ENCODE results near the gene LAD1.
A peak's percentile ranks its signal among the peaks of the same experiment; 100 is the strongest.

The LAD1 gene

GRCh38 chr1:201375169-201375568 lies 24.0 kb downstream of the LAD1 start:
- Mint-ChIP-seq H3K27ac (no peak overlapping the region), H3K36me3 (no peaks in the 10 kb centered on the region), H3K27me3 (peaks cover 8 to 27% of the 10 kb centered on the region in 2 donors), H3K4me3 (no peak overlapping the region), H3K9me3 (no peaks in the 10 kb centered on the region), H3K4me1 (no peaks in the 10 kb centered on the region)
- DNase-seq (no peak), ATAC-seq (replicated peaks) (no peak)

DNA sequence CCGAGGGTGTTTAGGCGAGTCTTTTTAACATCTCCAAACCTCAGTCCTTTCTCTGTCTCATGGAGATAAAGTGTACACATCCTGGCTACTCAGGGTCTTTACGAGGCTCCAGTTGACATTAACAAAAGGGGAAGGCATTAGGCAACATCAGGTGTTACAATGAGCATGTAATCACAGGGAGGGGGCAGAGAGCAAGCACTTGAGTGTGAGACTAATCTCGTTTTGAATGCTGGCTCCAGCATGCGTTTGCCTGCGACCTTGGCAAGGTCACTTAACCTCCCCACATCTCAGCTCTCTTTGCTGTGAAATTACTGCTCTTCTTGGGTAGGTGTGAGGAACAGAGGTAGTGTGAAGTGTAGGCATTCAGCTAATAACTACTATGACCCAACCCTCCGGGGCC lies 24.8 kb downstream of the LAD1 start:
- Mint-ChIP-seq H3K36me3 (no peaks in the 10 kb centered on the region), H3K4me3 (no peak overlapping the region), H3K27me3 (peaks cover 10 to 30% of the 10 kb centered on the region in 2 donors), H3K9me3 (no peaks in the 10 kb centered on the region), H3K4me1 (no peaks in the 10 kb centered on the region), H3K27ac (no peak overlapping the region)
- DNase-seq = no peak
- ATAC-seq (replicated peaks) = no peak

GRCh38 chr1:201371792-201372191 lies 27.3 kb downstream of the LAD1 start:
- no peak for DNase-seq
- no peaks in the 10 kb centered on the region for H3K9me3 Mint-ChIP-seq
- no peak for ATAC-seq (replicated peaks)
- H3K27me3 Mint-ChIP-seq = peaks cover 21 to 45% of the 10 kb centered on the region in 2 donors
- no peak overlapping the region for H3K27ac Mint-ChIP-seq
- no peak overlapping the region for H3K4me3 Mint-ChIP-seq
- no peaks in the 10 kb centered on the region for H3K36me3 Mint-ChIP-seq
- H3K4me1 Mint-ChIP-seq = no peaks in the 10 kb centered on the region

DNA sequence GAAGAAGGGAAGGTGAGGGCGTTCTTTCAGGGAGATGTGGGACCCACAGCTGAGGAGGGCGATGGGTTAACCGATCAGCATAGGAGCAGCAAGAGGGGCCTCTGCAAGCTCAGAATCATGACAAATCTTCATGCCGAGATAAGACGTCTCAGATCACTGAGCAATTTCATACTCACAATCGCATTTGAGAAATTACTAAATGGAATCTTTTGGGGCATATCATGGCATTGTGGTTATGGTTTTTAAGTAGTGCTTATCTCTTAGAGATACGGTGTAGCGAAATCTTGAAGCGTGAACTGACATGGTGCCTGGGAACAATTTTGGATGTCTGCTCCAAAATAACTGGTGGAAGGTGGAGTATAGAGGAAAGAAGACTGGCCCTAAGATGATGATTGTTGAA lies 27.8 kb downstream of the LAD1 start:
- H3K4me1 Mint-ChIP-seq = no peaks in the 10 kb centered on the region
- H3K36me3 Mint-ChIP-seq = no peaks in the 10 kb centered on the region
- H3K9me3 Mint-ChIP-seq = no peaks in the 10 kb centered on the region
- ATAC-seq (replicated peaks) = no peak
- DNase-seq = no peak
- H3K27ac Mint-ChIP-seq = no peak overlapping the region
- peaks cover 21 to 45% of the 10 kb centered on the region in 2 donors for H3K27me3 Mint-ChIP-seq
- no peak overlapping the region for H3K4me3 Mint-ChIP-seq

GRCh38 chr1:201370500-201370899 lies 28.6 kb downstream of the LAD1 start:
- no peaks in the 10 kb centered on the region for H3K36me3 Mint-ChIP-seq
- H3K9me3 Mint-ChIP-seq = no peaks in the 10 kb centered on the region
- H3K27ac Mint-ChIP-seq = no peak overlapping the region
- ATAC-seq (replicated peaks) (no peak), DNase-seq (no peak)
- no peaks in the 10 kb centered on the region for H3K4me1 Mint-ChIP-seq
- H3K27me3 Mint-ChIP-seq = peaks cover 21 to 45% of the 10 kb centered on the region in 2 donors
- no peak overlapping the region for H3K4me3 Mint-ChIP-seq

GRCh38 chr1:201369209-201369608 lies 29.9 kb downstream of the LAD1 start:
- H3K27me3 Mint-ChIP-seq = peaks cover 21 to 39% of the 10 kb centered on the region in 2 donors
- DNase-seq (no peak), ATAC-seq (replicated peaks) (no peak)
- no peak overlapping the region for H3K27ac Mint-ChIP-seq
- no peaks in the 10 kb centered on the region for H3K36me3 Mint-ChIP-seq
- H3K9me3 Mint-ChIP-seq = no peaks in the 10 kb centered on the region
- no peaks in the 10 kb centered on the region for H3K4me1 Mint-ChIP-seq
- H3K4me3 Mint-ChIP-seq = no peak overlapping the region

DNA sequence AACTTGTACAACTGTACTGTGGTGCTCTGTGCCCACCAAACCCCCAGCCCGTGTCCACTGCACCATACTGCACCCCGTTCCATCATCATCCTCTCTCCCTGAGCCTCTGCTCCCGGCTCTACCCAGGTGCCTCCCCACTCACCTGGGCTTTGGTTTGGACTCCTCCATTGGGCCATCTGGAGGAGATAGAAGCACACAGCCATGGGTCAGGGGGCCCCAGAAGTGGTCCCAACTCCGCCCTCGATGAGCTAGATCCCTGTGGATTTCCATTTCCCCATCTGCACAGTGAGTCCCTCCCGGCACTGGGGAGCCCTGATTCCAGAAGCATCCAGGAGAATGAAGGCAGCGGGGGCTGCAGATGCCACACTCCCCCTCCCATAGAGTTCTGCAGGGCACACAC lies 32.4 kb downstream of the LAD1 start:
- no peaks in the 10 kb centered on the region for H3K4me1 Mint-ChIP-seq
- no peak overlapping the region for H3K27ac Mint-ChIP-seq
- H3K4me3 Mint-ChIP-seq = no peak overlapping the region
- DNase-seq (no peak), ATAC-seq (replicated peaks) (no peak)
- H3K27me3 Mint-ChIP-seq = peaks cover 27 to 41% of the 10 kb centered on the region in 2 donors
- H3K36me3 Mint-ChIP-seq = no peaks in the 10 kb centered on the region
- no peaks in the 10 kb centered on the region for H3K9me3 Mint-ChIP-seq

GRCh38 chr1:201365251-201365650 lies 33.9 kb downstream of the LAD1 start:
- Mint-ChIP-seq H3K27me3 (peaks cover 22 to 36% of the 10 kb centered on the region in 2 donors), H3K4me1 (no peaks in the 10 kb centered on the region), H3K4me3 (no peak overlapping the region), H3K27ac (no peak overlapping the region), H3K36me3 (no peaks in the 10 kb centered on the region), H3K9me3 (no peaks in the 10 kb centered on the region)
- ATAC-seq (replicated peaks) = no peak
- no peak for DNase-seq

GRCh38 chr1:201364808-201365105 lies 34.4 kb downstream of the LAD1 start:
- Mint-ChIP-seq H3K27ac (no peak overlapping the region), H3K4me1 (no peaks in the 10 kb centered on the region), H3K9me3 (no peaks in the 10 kb centered on the region), H3K27me3 (peaks cover 22 to 36% of the 10 kb centered on the region in 2 donors), H3K36me3 (no peaks in the 10 kb centered on the region), H3K4me3 (no peak overlapping the region)
- DNase-seq (no peak), ATAC-seq (replicated peaks) (no peak)

DNA sequence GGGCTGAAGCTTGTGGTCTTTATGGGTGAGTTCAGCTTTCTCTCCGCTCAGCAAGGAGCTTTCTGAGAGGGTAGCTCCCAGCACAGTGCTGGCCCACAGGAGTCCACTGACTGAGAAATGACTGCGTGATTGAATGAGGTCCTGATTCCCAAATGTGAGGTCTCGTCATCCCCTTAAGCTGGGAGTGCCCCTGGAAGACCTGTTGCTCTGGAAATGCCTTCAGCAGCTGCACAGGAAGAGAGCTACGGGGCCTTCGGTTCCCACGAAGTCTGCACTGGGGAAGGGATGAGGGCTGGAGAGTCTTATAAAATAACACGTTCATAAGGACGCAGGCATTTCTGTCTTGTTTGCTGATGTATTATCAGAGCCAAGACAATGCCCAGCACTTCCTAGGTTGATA lies 35.7 kb downstream of the LAD1 start:
- Mint-ChIP-seq H3K4me3 (no peak overlapping the region), H3K36me3 (no peaks in the 10 kb centered on the region), H3K9me3 (no peaks in the 10 kb centered on the region), H3K27me3 (peaks cover 18 to 26% of the 10 kb centered on the region in 2 donors), H3K27ac (peak overlapping the region; percentile 73), H3K4me1 (no peaks in the 10 kb centered on the region)
- ATAC-seq (replicated peaks) (no peak), DNase-seq (no peak)

- Mint-ChIP-seq H3K4me3 (no peak overlapping the region), H3K4me1 (no peaks in the 10 kb centered on the region)
- no peak for DNase-seq
These were observed 36.2 kb downstream of the LAD1 start for GRCh38 chr1:201362906-201363305.

GRCh38 chr1:201361652-201362504 lies 37.2 kb downstream of the LAD1 start:
- no peak overlapping the region for H3K4me3 Mint-ChIP-seq
- ATAC-seq (replicated peaks) = peak; percentile 54 to 64
- H3K9me3 Mint-ChIP-seq = no peaks in the 10 kb centered on the region
- no peaks in the 10 kb centered on the region for H3K36me3 Mint-ChIP-seq
- H3K27me3 Mint-ChIP-seq = peaks cover 17 to 22% of the 10 kb centered on the region in 2 donors
- peak; percentile 8 for DNase-seq
- no peaks in the 10 kb centered on the region for H3K4me1 Mint-ChIP-seq
- no peak overlapping the region for H3K27ac Mint-ChIP-seq

More at GRCh38 chr1:201362906-201363305, 36.2 kb downstream of the LAD1 start:
- Mint-ChIP-seq H3K9me3 (no peaks in the 10 kb centered on the region), H3K36me3 (no peaks in the 10 kb centered on the region), H3K27ac (no peak overlapping the region), H3K27me3 (peaks cover 17 to 24% of the 10 kb centered on the region in 2 donors)
- ATAC-seq (replicated peaks) = no peak

- Mint-ChIP-seq H3K27ac (no peak overlapping the region), H3K36me3 (no peaks in the 10 kb centered on the region), H3K9me3 (no peaks in the 10 kb centered on the region), H3K27me3 (peaks cover 17 to 22% of the 10 kb centered on the region in 2 donors), H3K4me1 (no peaks in the 10 kb centered on the region), H3K4me3 (no peak overlapping the region)
- DNase-seq = no peak
- ATAC-seq (replicated peaks) = no peak
These were observed 38.0 kb downstream of the LAD1 start for GRCh38 chr1:201360901-201361651.

DNA sequence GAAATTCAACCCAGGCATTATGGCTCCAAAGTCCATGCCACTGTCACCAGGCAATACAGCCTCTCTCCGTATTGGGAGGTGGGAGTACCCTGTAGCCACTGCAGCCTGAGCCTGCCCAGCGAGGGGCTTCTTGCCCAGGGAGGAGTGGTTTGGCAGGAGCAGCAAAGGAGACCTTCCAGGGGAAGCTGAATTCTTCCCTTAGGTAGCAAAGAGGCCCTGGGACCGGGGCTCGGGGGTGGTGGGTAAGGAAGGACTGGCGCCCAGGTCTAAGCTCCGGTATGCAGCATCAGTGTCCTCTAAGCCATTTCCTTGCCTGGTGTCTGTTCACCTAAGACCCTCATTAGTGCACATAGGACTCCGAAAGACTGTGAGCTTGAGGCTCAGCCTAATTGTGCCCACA lies 38.6 kb downstream of the LAD1 start:
- no peaks in the 10 kb centered on the region for H3K36me3 Mint-ChIP-seq
- H3K9me3 Mint-ChIP-seq = no peaks in the 10 kb centered on the region
- no peaks in the 10 kb centered on the region for H3K4me1 Mint-ChIP-seq
- no peak for ATAC-seq (replicated peaks)
- DNase-seq = no peak
- H3K4me3 Mint-ChIP-seq = no peak overlapping the region
- no peak overlapping the region for H3K27ac Mint-ChIP-seq
- H3K27me3 Mint-ChIP-seq = peaks cover 17 to 22% of the 10 kb centered on the region in 2 donors

DNA sequence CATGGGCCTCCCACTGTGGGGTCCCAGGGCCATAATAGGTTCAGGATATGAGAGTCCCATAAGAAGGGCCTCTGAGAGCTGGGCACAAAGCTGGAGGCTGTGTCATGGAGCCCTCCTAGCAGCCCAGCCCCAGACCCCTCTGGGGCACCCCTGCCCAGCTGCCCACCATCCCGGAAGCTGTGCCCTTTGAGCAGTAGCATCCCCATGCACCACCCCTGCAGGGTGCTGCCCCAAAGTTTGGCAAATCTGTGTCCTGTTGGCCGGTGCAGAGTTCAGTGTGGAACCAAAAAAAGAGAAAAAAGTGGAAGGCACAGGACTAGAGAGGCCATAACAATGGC lies 39.3 kb downstream of the LAD1 start:
- Mint-ChIP-seq H3K4me3 (no peak overlapping the region), H3K27me3 (peaks cover 17 to 22% of the 10 kb centered on the region in 2 donors), H3K27ac (no peak overlapping the region), H3K9me3 (no peaks in the 10 kb centered on the region), H3K4me1 (no peaks in the 10 kb centered on the region), H3K36me3 (no peaks in the 10 kb centered on the region)
- ATAC-seq (replicated peaks) (no peak), DNase-seq (no peak)

All from stimulated activated naive B cell treated with anti-CD40 and anti-IgM and Interleukin-4, amounts not matched to agents 10 μg/mL and 1 μg/mL and 100 μg/mL, for 72 hours (primary cell).